VCaP (cell line): ENCODE results near the gene C2CD2.

Experiments
- H3K27ac ChIP-seq: fragments of 450-650 bp; 2 replicates; pipeline ENCODE4 v1.5.1; 2017
- TF ChIP-seq, protein P1 (sequence below): fragments of 450-650 bp; conservative IDR thresholded peaks from 2 replicates; pipeline ENCODE4 v1.5.1; 2017; ENCODE audit warnings: mild to moderate bottlenecking, moderate library complexity

C2CD2 gene

DNA sequence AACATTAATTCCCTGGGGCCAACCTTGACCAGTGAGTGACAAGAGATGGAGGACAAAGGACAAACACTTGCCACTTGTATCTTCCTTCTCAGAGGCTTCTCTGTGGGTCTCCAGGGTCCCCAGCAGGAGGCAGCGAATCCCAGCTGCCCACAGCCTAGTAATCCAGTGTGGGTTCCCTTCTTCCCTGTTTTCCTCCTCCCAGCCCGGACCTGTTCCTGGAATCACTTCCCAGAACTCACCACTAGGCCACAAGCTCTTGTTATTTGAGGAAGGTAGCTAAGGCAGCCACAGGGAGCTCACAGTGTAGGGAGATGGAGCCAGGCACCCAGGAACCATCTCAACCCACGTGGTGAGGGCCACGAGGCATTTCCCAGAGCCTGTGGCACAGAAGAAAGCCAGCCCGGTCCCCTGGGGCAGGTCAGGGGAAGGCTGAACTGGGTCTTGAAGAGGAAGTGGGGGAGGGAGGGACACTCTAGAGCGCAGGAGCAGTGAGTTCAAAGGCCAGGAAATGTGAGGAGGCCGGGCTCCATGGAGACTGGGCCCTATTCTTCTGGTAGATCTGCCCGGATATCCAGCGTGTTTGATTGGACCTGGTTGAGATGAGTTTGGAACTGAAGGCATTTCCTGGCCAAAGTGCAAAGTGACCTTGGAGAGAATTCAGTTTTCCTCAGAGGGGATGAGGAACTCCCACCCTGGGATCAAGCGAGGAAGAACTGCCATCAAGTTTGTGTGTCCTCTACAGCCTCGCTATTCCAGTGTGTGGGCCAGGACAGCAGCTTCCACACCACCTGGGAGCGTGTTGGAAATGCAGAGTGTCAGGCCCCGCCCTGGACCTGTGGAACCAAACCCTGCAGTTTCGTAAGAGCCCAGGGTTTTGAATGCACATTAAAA, 20.3 kb upstream of the C2CD2 start:
- H3K27ac ChIP-seq, result no peak overlapping the region
- TF ChIP-seq, protein P1, sequence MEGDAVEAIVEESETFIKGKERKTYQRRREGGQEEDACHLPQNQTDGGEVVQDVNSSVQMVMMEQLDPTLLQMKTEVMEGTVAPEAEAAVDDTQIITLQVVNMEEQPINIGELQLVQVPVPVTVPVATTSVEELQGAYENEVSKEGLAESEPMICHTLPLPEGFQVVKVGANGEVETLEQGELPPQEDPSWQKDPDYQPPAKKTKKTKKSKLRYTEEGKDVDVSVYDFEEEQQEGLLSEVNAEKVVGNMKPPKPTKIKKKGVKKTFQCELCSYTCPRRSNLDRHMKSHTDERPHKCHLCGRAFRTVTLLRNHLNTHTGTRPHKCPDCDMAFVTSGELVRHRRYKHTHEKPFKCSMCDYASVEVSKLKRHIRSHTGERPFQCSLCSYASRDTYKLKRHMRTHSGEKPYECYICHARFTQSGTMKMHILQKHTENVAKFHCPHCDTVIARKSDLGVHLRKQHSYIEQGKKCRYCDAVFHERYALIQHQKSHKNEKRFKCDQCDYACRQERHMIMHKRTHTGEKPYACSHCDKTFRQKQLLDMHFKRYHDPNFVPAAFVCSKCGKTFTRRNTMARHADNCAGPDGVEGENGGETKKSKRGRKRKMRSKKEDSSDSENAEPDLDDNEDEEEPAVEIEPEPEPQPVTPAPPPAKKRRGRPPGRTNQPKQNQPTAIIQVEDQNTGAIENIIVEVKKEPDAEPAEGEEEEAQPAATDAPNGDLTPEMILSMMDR, result 0 out of 2 replicates have a peak, but pooled peaks have one; percentile 4

DNA sequence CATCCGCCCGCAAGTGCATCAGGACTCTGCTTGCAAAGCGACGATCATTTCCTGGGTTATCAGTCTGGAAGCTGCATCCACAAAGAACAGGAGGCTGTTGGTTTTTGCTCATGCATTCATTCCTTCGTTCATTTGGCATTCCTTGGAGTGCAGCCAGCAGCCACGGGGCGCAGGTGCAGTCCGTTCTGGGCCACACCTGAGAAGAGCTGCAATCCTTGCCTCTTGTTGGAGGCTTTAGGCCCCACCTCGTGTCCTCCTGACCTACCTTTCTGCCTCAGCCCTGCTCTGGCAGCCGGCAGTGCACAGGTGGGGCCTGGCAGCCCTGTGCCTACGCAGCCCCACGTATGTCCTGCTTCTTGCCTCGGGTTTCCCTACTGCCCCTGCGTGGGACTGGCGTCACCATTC, 19.6 kb upstream of the C2CD2 start:
- TF ChIP-seq, protein P1, result no peak
- no peak overlapping the region for H3K27ac ChIP-seq

DNA sequence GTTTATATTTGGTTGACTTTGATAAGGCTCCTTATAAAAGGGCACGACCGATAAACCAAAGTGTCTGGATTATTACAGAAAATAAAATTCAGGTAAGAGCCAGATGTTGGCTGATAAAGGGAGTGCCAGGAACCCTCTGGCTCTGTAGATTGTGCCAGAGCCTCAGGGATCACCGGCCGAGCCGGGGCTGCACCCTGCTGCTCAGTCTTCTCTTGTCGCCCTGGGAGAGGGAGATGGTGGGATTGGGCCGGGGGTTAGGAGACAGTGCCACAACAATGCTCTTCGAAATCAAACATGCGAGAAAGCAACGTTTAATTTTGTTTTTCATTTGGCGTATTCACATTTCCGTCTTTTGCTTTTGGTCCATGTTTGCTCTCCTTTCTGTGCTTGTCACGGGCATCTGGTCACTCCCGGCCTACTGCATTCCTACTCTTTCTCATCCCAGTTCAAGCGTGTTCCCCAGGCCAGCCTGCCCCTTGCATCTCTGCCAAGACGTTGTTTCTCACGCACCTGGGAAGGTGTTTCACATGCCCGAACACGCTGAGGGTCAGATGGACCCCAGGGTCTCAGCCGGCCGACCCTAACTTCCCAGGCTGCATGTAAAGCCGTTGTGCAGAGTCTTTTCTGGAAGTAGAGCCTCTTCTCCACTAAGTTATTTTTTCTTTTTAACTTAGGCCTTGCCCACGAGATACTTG, 18.8 kb upstream of the C2CD2 start:
- TF ChIP-seq, protein P1, result no peak
- no peak overlapping the region for H3K27ac ChIP-seq

DNA sequence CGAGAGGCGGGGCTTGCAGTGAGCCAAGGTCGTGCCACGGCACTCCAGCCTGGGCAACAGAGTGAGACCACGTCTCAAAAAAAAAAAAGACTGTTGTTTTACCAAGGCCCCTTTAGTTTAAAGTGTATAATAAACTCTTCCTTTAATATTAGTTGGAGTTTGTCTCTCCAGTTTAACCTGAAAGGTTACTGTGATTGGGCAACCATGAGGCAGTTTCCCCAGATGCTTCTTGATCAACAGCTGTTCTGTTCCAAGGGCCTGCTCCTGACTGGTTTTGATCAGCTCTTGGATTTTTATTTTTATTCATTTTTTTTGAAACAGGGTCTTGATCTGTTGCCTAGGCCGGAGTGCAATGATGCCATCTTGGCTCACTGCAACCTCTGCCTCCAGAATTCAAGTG, 18.1 kb upstream of the C2CD2 start:
- H3K27ac ChIP-seq, result no peak overlapping the region
- TF ChIP-seq, protein P1, result no peak

DNA sequence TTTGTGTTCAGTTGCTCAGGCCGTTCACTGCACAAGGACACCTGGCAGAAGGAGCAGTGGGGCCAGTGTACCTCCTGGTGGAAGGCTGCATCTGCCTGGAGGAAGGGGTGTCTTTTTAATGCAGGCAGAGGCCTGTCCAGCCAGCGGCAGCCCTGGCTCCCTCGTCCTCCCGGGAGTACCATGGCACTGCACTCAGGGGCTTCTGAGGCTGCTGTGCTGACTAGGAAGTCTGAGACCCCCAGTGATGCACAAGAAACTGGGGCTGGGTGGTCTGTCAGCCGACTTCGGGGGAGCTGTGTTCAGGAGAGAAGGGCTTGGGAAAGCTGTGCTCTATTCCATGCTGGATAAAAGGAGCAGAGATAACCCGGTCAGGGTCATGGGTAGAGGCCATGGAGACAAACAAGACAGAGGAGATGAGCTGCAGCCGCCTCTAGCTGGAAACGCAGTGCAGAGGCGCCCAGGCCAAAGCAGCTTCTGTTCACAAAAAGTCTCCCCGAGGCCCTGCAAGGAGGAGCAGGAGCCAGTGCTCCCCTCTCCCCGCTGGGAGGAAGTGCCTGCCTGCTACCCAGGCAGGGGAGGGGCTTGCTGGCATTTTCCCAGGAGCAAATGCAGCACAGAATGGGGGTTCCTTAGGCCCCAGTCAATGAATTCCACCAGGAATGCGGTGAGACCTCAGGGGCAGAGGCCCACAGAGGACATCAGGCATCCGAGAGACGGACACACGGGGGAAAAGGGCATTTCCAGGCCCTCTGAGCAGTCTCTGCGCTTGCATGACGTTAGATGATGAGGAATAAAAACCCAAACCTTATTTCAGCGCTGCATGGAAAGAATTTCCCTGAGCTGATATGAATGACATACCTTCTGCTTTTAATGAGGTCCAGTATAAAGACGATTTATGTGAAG, 17.2 kb upstream of the C2CD2 start:
- TF ChIP-seq, protein P1, result no peak
- no peak overlapping the region for H3K27ac ChIP-seq

DNA sequence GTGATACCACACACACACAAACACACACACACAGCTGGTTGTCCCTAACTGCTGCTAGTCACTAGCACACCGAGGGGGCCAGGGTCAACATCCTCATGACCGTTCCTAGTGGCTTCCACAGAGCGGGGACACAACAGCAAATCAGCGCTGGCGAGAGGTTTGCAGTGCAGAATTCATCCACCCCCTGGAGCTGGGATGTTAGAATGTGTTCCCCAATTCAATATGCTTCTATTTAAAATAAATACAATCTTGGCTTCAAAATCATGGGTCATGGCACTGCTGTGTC, 16.2 kb upstream of the C2CD2 start:
- TF ChIP-seq, protein P1, result no peak
- no peak overlapping the region for H3K27ac ChIP-seq

DNA sequence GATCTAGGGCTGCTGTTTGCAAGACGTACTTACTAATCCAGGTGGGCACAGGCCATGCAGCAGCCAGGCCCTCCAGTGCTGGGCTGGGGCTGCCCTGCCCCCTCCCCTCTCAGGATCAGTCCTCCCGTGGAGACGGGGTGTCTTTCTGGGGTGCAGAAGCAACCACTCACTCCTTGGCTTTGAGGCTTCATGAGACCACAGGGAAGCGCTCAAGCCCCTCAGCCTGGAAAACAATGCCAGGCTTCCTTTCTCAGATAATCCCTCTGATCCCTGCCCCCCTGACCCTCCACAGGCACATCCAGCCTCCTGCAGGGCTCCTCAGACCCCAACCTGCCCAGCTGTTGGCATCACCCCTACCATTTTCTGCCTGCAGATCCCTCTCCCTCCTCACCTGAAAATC, 13.9 kb upstream of the C2CD2 start:
- no peak overlapping the region for H3K27ac ChIP-seq
- TF ChIP-seq, protein P1, result no peak
